A673 (cell line): Measurements from ENCODE around the gene TNFRSF12A. TPM values are rescaled to one million over a fixed set of nuclear protein-coding genes. Genes with fewer than 3 reads are reported as not detected.

ENCODE experiments used
- BruUV-seq: library from RNA; stranded (reverse); fragments of 400-500 nt; replicated peaks from 2 replicates; lab custom pipeline; 2021; lab: Mats Ljungman, UMichigan
- CTCF ChIA-PET: fragments of 300-600 bp; sonication (Branson Sonifier 250); formaldehyde crosslinking; loops from one replicate; lab custom pipeline; 2022; ENCODE audit warnings: antibody characterized with exemption; lab: Charles Lee
- POLR2A ChIA-PET: fragments of 300-600 bp; sonication (Branson Sonifier 250); formaldehyde crosslinking; loops from one replicate; lab custom pipeline; 2022; ENCODE audit warnings: antibody characterized with exemption; ENCODE audit not compliant: low non-redundant PET; lab: Charles Lee
- DNase-seq: peaks from one replicate; pipeline ENCODE4 v3.0.0-alpha.2; 2015; ENCODE audit warnings: low spot score
- H3K27ac ChIP-seq: fragments of 200-600 bp; sonication (generic); 2 replicates; pipeline ENCODE4 v1.5.1; 2016; ENCODE audit warnings: mixed run types, low read depth, mild to moderate bottlenecking, mixed read lengths, antibody characterized with exemption, low read length; ENCODE audit not compliant: poor library complexity, severe bottlenecking
- H3K27me3 ChIP-seq: fragments of 200-600 bp; sonication (generic); replicated peaks from 2 replicates; pipeline ENCODE4 v1.6.1; 2017; ENCODE audit warnings: mixed run types, low read depth, mild to moderate bottlenecking, mixed read lengths, antibody characterized with exemption, low read length; ENCODE audit not compliant: insufficient read depth, poor library complexity
- H3K36me3 ChIP-seq: fragments of 200-600 bp; sonication (generic); 2 replicates; pipeline ENCODE4 v1.6.1; 2016; ENCODE audit warnings: mixed run types, mild to moderate bottlenecking, mixed read lengths, antibody characterized with exemption, low read length; ENCODE audit not compliant: insufficient read depth, poor library complexity, severe bottlenecking
- H3K4me1 ChIP-seq: fragments of 200-600 bp; sonication (generic); 2 replicates; pipeline ENCODE4 v1.6.1; 2017; ENCODE audit warnings: mixed run types, mild to moderate bottlenecking, mixed read lengths, antibody characterized with exemption, low read length; ENCODE audit not compliant: insufficient read depth, poor library complexity, severe bottlenecking
- H3K4me3 ChIP-seq: fragments of 200-600 bp; sonication (generic); 2 replicates; pipeline ENCODE4 v1.5.1; 2016; ENCODE audit warnings: low read depth, mixed run types, mild to moderate bottlenecking, mixed read lengths, low read length; ENCODE audit not compliant: poor library complexity, severe bottlenecking
- H3K9me3 ChIP-seq: fragments of 200-600 bp; sonication (generic); 2 replicates; pipeline ENCODE4 v1.6.1; 2016; ENCODE audit warnings: mixed run types, low read depth, mild to moderate bottlenecking, mixed read lengths, antibody characterized with exemption, low read length; ENCODE audit not compliant: poor library complexity, severe bottlenecking
- EZH2 ChIP-seq: fragments of 200-600 bp; sonication (generic); IDR thresholded peaks from 2 replicates; pipeline ENCODE4 v1.6.1; 2017; ENCODE audit warnings: borderline replicate concordance, low read depth, mild to moderate bottlenecking, mixed read lengths, antibody characterized with exemption, low read length; ENCODE audit not compliant: poor library complexity, severe bottlenecking
- intact Hi-C: fragments of 100-400 bp; cut with micrococcal nuclease; formaldehyde crosslinking; loops from one replicate; pipeline ENCODE4 v1.10.0; 2022; ENCODE audit not compliant: unreplicated experiment
- total RNA-seq: library from RNA; stranded (reverse); gene quantifications from 2 replicates; pipeline ENCODE4 v1.2.3, GENCODE V29; 2021
- TF ChIP-seq, protein P1 (sequence below): fragments of 300-800, 200-600 bp; sonication (generic); conservative IDR thresholded peaks from 2 replicates; pipeline ENCODE4 v1.5.1; 2017; ENCODE audit warnings: low read depth, mild to moderate bottlenecking, antibody characterized with exemption, low read length, moderate library complexity, mixed read lengths

Gene TNFRSF12A
- total RNA-seq, 1 experiment from 2014 or later, result 39.5 TPM

- intact Hi-C loops, result no loop called here
- Histone ChIP-seq H3K4me1 (peaks cover 34% of the 10 kb centered on the region), H3K9me3 (no peaks in the 10 kb centered on the region), H3K4me3 (no peak overlapping the region), H3K27me3 (peaks cover 20% of the 10 kb centered on the region), H3K36me3 (peaks cover 3% of the 10 kb centered on the region), H3K27ac (no peak overlapping the region)
- DNase-seq, result no peak
- no TSS peak for BruUV-seq
- ChIA-PET CTCF (interaction anchor here (0.9 kb wide), 1 partner anchor 34 kb away, joined by 3 read pairs; no protein-coding TSS in a partner anchor), POLR2A (no interaction called here)
- TF ChIP-seq, protein P1, sequence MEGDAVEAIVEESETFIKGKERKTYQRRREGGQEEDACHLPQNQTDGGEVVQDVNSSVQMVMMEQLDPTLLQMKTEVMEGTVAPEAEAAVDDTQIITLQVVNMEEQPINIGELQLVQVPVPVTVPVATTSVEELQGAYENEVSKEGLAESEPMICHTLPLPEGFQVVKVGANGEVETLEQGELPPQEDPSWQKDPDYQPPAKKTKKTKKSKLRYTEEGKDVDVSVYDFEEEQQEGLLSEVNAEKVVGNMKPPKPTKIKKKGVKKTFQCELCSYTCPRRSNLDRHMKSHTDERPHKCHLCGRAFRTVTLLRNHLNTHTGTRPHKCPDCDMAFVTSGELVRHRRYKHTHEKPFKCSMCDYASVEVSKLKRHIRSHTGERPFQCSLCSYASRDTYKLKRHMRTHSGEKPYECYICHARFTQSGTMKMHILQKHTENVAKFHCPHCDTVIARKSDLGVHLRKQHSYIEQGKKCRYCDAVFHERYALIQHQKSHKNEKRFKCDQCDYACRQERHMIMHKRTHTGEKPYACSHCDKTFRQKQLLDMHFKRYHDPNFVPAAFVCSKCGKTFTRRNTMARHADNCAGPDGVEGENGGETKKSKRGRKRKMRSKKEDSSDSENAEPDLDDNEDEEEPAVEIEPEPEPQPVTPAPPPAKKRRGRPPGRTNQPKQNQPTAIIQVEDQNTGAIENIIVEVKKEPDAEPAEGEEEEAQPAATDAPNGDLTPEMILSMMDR, result no peak
- no peak for TF ChIP-seq EZH2
These were observed 5.8 kb downstream of the TNFRSF12A start for GRCh38 chr16:3026003-3026378.

DNA sequence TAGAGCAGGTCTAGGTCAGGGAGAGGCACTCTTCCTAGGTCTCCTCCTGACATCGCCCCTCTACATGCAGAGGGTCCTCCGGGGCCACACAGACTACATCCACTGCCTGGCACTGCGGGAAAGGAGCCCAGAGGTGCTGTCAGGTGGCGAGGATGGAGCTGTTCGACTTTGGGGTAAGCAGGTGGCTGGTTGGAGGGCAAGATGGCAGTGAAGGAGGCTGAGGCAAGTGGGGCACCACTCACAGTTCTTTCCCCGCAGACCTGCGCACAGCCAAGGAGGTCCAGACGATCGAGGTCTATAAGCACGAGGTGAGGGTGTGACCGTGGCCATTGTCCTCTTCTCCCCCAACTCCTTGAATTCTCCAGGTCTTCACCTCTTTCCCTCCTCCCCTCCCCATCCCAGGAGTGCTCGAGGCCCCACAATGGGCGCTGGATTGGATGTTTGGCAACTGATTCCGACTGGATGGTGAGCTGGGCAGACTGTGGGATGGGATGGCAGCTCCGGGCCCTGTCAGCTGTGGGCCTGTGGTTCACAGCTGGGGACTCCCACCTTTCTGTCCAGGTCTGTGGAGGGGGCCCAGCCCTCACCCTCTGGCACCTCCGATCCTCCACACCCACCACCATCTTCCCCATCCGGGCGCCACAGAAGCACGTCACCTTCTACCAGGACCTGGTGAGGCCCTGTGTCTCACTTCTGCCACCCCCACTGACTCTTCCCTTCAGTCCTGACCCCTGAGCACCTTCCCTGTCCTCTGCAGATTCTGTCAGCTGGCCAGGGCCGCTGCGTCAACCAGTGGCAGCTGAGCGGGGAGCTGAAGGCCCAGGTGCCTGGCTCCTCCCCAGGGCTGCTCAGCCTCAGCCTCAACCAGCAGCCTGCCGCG, 6.7 kb downstream of the TNFRSF12A start:
- CTCF ChIA-PET, result interaction anchor here (0.6 to 0.9 kb wide), 2 partner anchors 21 to 33 kb away, joined by 3 to 6 read pairs; no protein-coding TSS in a partner anchor

DNA sequence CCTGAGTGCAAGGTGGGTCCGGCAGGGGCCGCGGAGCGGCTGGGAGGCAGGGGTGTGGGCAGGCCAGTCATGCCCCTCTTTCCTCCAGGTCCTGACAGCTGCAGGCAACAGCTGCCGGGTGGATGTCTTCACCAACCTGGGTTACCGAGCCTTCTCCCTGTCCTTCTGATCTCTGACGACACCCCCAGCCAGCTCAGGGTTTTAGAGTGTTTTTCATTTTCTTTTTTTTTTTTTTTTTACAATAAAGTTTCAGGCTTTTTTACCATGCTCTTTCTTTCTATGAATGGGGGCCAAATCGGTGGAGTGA, 7.3 kb downstream of the TNFRSF12A start:
- H3K27me3 ChIP-seq, result peaks cover 24% of the 10 kb centered on the region
- intact Hi-C loops, result no loop called here
- peaks cover 23% of the 10 kb centered on the region for H3K4me1 ChIP-seq
- H3K9me3 ChIP-seq, result no peaks in the 10 kb centered on the region
- TF ChIP-seq EZH2, result no peak
- TF ChIP-seq, protein P1, result no peak
- BruUV-seq, result no TSS peak
- H3K4me3 ChIP-seq, result no peak overlapping the region
- ChIA-PET CTCF (interaction anchor here (0.6 to 1.5 kb wide), 3 partner anchors 22 to 102 kb away, joined by 6 to 15 read pairs (median 11); no protein-coding TSS in a partner anchor), POLR2A (no interaction called here)
- no peak for DNase-seq
- no peak overlapping the region for H3K27ac ChIP-seq
- peaks cover 3% of the 10 kb centered on the region for H3K36me3 ChIP-seq

More for the DNA sequence above, 6.7 kb downstream of the TNFRSF12A start:
- H3K27ac ChIP-seq, result no peak overlapping the region
- intact Hi-C loops, result no loop called here
- peaks cover 20% of the 10 kb centered on the region for H3K27me3 ChIP-seq
- DNase-seq, result no peak
- POLR2A ChIA-PET, result no interaction called here
- no TSS peak for BruUV-seq
- H3K36me3 ChIP-seq, result peaks cover 3% of the 10 kb centered on the region
- TF ChIP-seq, protein P1, result no peak
- no peak for TF ChIP-seq EZH2
- H3K4me3 ChIP-seq, result no peak overlapping the region
- H3K9me3 ChIP-seq, result no peaks in the 10 kb centered on the region
- peaks cover 29% of the 10 kb centered on the region for H3K4me1 ChIP-seq
